IPS-NIHi7 (cell line): ENCODE data around the gene CALR3.
A peak's percentile ranks its signal among the peaks of the same experiment; 100 is the strongest.
"Not testable (repeated sequence)": the region's sequence is repeated elsewhere in the genome, so short reads cannot be mapped to it uniquely, and the experiment has no call there.

Source experiments
- DNase-seq: peaks from one replicate; pipeline ENCODE4 v3.0.0; 2012; ENCODE audit warnings: mixed read lengths; ENCODE audit errors: extremely low spot score

CALR3 gene

GRCh38 chr19:16495982-16496612 is at the start of gene CALR3, which contains the start of gene C19orf44:
TSS of gene CALR3 (minus strand) at chr19:16496167. CDS start at chr19:16496129, 38 bp downstream.
TSS of gene C19orf44 (plus strand) at chr19:16496394. CDS start at chr19:16500793, 4,399 bp downstream.
- DNase-seq: peak; percentile 99

- DNase-seq: no peak
These were observed 48.7 kb upstream of the CALR3 start for GRCh38 chr19:16544473-16545231.

GRCh38 chr19:16543734-16544133 is 47.8 kb upstream of the CALR3 start:
- DNase-seq: not testable (repeated sequence)

GRCh38 chr19:16542910-16543472 is 47.0 kb upstream of the CALR3 start:
- no peak for DNase-seq

- DNase-seq: peak; percentile 97
These were observed 46.3 kb upstream of the CALR3 start, which contains the start of gene CHERP for GRCh38 chr19:16542045-16542909. TSS of gene CHERP (minus strand) at chr19:16542437. CDS start at chr19:16542378, 59 bp downstream.

GRCh38 chr19:16541526-16542044 is 45.6 kb upstream of the CALR3 start:
- no peak for DNase-seq

- no peak for DNase-seq
These were observed 45.0 kb upstream of the CALR3 start for GRCh38 chr19:16540948-16541347.

GRCh38 chr19:16537111-16537510 is 41.1 kb upstream of the CALR3 start:
- DNase-seq: no peak

GRCh38 chr19:16536130-16536529 is 40.2 kb upstream of the CALR3 start:
- no peak for DNase-seq

GRCh38 chr19:16535381-16535780 is 39.4 kb upstream of the CALR3 start:
- DNase-seq: no peak

- no peak for DNase-seq
These were observed 36.7 kb upstream of the CALR3 start for GRCh38 chr19:16532440-16533234.

GRCh38 chr19:16531380-16531669 is 35.4 kb upstream of the CALR3 start:
- no peak for DNase-seq

GRCh38 chr19:16530540-16531379 is 34.8 kb upstream of the CALR3 start:
- no peak for DNase-seq

GRCh38 chr19:16529466-16530144 is 33.6 kb upstream of the CALR3 start:
- no peak for DNase-seq

GRCh38 chr19:16527971-16528521 is 32.1 kb upstream of the CALR3 start:
- DNase-seq: peak; percentile 63

- DNase-seq: no peak
These were observed 31.5 kb upstream of the CALR3 start for GRCh38 chr19:16527334-16527935.

- DNase-seq: no peak
These were observed 29.9 kb upstream of the CALR3 start for GRCh38 chr19:16525751-16526481.
